ENCODE measurements around the gene COMP. TPM values are rescaled to one million over a fixed set of nuclear protein-coding genes. Genes with fewer than 3 reads are reported as not detected.

Gene COMP
- total RNA-seq, 1 donor from 2014 or later, result 17.2 TPM

DNA sequence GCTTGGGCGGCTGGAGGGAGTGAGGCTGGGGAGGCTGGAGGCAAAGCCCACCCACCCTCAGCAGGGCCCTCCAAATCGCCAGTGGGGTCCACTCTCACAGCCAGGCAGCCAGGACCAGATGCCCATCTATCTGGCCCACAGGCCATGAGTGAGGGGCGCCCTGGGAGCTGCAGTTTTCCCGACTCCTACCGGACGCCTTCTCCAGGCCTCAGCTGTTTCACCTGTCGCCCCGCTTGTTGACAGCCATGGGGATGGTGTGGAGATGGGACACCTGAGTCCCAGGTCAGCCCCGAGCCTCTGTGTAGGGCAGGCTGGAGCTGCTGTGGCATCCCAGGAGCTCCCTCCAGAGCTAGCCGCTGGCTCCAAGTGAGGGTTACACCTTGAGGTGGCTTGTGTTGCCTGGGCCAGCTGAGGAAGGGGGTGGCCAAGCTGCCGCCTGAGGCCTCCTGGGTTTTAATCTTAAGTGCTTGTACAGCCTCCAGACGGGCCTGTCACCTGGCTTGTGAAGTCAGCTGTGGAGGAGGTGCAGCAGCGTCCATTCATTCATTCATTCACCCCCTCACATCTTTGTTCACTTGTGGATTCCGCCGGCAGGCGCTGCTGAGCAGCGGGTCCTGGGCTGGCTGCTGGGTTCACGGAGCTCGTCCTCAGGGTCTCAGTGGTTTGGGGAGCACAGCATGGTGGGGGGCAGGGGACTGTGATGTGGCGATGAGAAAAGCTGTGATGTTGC is 52.0 kb downstream of the COMP start:
- Mint-ChIP-seq H3K4me3 (ENCODE audit: unreplicated experiment) (no peak overlapping the region), H3K27ac (ENCODE audit: unreplicated experiment) (no peak overlapping the region), H3K9me3 (ENCODE audit: low read depth) (no peaks in the 10 kb centered on the region), H3K4me1 (ENCODE audit: low read depth) (peaks cover 6% of the 10 kb centered on the region), H3K27me3 (ENCODE audit: low read depth) (no peaks in the 10 kb centered on the region), H3K36me3 (ENCODE audit: low read depth) (no peaks in the 10 kb centered on the region)
- TF ChIP-seq, protein P1, sequence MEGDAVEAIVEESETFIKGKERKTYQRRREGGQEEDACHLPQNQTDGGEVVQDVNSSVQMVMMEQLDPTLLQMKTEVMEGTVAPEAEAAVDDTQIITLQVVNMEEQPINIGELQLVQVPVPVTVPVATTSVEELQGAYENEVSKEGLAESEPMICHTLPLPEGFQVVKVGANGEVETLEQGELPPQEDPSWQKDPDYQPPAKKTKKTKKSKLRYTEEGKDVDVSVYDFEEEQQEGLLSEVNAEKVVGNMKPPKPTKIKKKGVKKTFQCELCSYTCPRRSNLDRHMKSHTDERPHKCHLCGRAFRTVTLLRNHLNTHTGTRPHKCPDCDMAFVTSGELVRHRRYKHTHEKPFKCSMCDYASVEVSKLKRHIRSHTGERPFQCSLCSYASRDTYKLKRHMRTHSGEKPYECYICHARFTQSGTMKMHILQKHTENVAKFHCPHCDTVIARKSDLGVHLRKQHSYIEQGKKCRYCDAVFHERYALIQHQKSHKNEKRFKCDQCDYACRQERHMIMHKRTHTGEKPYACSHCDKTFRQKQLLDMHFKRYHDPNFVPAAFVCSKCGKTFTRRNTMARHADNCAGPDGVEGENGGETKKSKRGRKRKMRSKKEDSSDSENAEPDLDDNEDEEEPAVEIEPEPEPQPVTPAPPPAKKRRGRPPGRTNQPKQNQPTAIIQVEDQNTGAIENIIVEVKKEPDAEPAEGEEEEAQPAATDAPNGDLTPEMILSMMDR (IDR thresholded peaks at IDR 0.05), result no peak
- DNase-seq (ENCODE audit: low spot score), result no peak

DNA sequence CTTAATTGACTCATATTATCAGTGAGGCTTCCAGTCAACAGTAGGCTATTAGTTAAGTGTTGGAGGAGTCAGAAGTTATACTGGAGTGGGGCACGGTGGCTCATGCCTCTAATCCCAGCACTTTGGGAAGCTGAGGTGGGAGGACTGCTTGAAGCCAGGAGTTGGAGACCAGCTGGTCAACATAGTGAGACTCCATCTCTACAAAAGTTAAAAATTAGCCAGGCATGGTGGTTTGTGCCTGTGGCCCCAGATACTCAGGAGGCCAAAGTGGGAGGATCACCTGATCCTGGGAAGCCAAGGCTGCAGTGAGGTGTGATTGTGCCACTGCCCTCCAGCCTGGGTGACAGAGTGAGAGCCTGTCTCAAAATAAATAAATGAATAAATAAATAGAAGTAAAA is 53.2 kb downstream of the COMP start:
- H3K4me1 Mint-ChIP-seq (ENCODE audit: low read depth), result peaks cover 17% of the 10 kb centered on the region
- no peak for DNase-seq (ENCODE audit: low spot score)
- TF ChIP-seq, protein P1 (IDR thresholded peaks at IDR 0.05), result no peak
- H3K4me3 Mint-ChIP-seq (ENCODE audit: unreplicated experiment), result no peak overlapping the region
- H3K27ac Mint-ChIP-seq (ENCODE audit: unreplicated experiment), result no peak overlapping the region
- H3K36me3 Mint-ChIP-seq (ENCODE audit: low read depth), result no peaks in the 10 kb centered on the region
- no peaks in the 10 kb centered on the region for H3K9me3 Mint-ChIP-seq (ENCODE audit: low read depth)
- H3K27me3 Mint-ChIP-seq (ENCODE audit: low read depth), result no peaks in the 10 kb centered on the region

DNA sequence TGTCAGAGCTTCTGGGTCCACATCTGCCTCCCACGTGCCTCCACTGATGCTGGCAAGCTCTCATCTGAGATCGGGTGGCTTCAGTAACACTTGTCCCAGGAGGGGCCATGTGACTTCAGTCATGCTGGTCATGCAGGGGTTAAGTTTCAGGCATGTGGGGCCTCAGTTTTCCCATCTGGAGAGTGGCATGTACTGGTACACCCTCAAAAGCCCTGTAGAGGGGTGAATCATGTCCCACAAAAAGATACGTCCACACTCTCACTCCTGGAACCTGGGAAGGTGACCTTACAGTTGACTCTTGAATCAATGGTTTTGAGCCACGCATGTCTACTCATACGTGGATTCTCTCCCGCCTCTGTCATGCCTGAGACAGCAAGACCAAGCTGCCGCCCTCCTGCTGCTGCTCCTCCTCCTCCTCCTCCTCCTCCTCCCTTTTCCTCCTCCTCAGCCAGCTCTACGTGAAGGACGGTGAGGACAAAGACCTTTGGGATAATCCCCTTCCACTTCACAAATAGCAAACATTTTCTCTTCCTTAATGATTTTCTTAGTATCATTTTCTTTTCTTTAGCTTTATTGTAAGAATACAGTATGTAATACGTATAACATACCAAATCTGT is 53.7 kb downstream of the COMP start:
- no peak for DNase-seq (ENCODE audit: low spot score)
- peaks cover 19% of the 10 kb centered on the region for H3K4me1 Mint-ChIP-seq (ENCODE audit: low read depth)
- no peak overlapping the region for H3K27ac Mint-ChIP-seq (ENCODE audit: unreplicated experiment)
- no peaks in the 10 kb centered on the region for H3K36me3 Mint-ChIP-seq (ENCODE audit: low read depth)
- TF ChIP-seq, protein P1 (IDR thresholded peaks at IDR 0.05), result no peak
- no peaks in the 10 kb centered on the region for H3K27me3 Mint-ChIP-seq (ENCODE audit: low read depth)
- H3K9me3 Mint-ChIP-seq (ENCODE audit: low read depth), result no peaks in the 10 kb centered on the region
- H3K4me3 Mint-ChIP-seq (ENCODE audit: unreplicated experiment), result no peak overlapping the region

DNA sequence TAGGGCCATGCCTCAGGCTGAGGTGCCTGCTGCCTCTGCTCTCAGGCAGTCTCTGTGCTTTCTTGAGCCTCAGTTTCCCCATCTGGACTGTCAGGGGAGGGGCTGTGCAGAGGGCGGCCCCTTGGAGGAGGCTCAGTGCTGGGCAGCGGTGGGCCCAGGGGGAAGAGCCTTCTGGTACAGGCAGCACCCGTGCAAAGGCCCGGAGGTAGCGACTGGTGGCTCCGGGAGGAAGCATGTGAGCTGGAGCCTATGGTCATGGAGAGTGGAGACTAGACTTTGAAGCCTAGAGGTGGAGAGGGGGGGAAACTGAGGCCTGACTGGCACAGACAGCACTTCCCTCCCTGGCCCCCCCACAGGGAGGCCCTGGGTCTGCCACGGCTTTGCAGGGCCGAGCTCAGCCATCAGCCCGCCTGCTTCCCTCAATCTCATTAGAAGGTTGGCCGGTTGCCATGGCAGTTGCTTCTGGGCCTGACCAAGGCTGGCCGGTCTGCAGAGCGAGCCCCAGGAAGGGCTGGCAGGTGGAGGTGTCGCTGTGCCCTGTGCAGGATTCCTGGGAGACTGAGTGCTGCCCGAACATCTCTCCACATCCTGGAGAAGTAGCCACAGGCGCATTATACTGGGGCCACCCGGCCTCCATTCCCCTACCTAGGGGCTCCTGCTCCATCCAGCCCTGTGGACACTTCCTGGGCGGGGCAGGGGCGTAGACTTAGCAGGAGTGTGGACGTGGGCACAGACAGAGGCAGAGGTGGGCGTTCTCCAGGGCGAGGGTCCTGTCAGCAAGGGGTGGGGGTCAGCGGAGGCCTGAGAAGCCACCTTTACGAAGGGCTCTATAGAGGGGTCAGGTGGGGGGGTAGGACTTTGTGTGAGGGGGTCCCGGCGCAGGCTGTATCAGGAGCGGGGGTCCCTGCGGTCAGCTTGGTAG is 54.4 kb downstream of the COMP start:
- DNase-seq (ENCODE audit: low spot score), result no peak
- Mint-ChIP-seq H3K4me3 (ENCODE audit: unreplicated experiment) (no peak overlapping the region), H3K27ac (ENCODE audit: unreplicated experiment) (no peak overlapping the region), H3K27me3 (ENCODE audit: low read depth) (no peaks in the 10 kb centered on the region), H3K9me3 (ENCODE audit: low read depth) (no peaks in the 10 kb centered on the region), H3K4me1 (ENCODE audit: low read depth) (peaks cover 24% of the 10 kb centered on the region), H3K36me3 (ENCODE audit: low read depth) (no peaks in the 10 kb centered on the region)
- TF ChIP-seq, protein P1 (IDR thresholded peaks at IDR 0.05), result no peak

DNA sequence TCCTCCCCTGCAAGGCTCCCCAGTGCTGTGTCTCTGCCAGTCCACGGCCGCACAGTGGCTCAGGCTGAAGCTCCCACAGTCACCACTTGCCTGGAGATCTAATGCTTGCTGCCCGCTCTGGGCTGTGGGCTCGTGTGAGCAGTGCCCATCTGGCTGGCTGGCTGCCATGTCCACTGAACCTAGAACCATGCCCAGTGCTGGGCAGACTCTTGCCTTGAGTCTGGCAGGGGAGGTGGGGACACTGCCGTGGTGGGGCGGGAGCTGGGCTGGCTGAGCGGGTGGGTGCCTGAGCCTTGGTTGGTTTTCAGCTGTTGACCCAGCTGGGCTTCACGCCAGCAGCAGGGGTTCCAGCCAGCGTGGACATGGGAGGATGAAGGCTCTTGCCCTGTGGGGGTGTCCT is 55.4 kb downstream of the COMP start:
- TF ChIP-seq, protein P1 (IDR thresholded peaks at IDR 0.05), result no peak
- Mint-ChIP-seq H3K4me3 (ENCODE audit: unreplicated experiment) (no peak overlapping the region), H3K27me3 (ENCODE audit: low read depth) (no peaks in the 10 kb centered on the region), H3K36me3 (ENCODE audit: low read depth) (no peaks in the 10 kb centered on the region), H3K27ac (ENCODE audit: unreplicated experiment) (no peak overlapping the region), H3K9me3 (ENCODE audit: low read depth) (no peaks in the 10 kb centered on the region), H3K4me1 (ENCODE audit: low read depth) (peaks cover 28% of the 10 kb centered on the region)
- DNase-seq (ENCODE audit: low spot score), result no peak
